GM19452 (cell line): ENCODE data around the gene SNX32.

Experiments
- ATAC-seq: cut with Tn5 transposase; IDR thresholded peaks from one replicate; pipeline ENCODE4 v1.9.1; 2021; ENCODE audit not compliant: unreplicated experiment

SNX32 gene

DNA sequence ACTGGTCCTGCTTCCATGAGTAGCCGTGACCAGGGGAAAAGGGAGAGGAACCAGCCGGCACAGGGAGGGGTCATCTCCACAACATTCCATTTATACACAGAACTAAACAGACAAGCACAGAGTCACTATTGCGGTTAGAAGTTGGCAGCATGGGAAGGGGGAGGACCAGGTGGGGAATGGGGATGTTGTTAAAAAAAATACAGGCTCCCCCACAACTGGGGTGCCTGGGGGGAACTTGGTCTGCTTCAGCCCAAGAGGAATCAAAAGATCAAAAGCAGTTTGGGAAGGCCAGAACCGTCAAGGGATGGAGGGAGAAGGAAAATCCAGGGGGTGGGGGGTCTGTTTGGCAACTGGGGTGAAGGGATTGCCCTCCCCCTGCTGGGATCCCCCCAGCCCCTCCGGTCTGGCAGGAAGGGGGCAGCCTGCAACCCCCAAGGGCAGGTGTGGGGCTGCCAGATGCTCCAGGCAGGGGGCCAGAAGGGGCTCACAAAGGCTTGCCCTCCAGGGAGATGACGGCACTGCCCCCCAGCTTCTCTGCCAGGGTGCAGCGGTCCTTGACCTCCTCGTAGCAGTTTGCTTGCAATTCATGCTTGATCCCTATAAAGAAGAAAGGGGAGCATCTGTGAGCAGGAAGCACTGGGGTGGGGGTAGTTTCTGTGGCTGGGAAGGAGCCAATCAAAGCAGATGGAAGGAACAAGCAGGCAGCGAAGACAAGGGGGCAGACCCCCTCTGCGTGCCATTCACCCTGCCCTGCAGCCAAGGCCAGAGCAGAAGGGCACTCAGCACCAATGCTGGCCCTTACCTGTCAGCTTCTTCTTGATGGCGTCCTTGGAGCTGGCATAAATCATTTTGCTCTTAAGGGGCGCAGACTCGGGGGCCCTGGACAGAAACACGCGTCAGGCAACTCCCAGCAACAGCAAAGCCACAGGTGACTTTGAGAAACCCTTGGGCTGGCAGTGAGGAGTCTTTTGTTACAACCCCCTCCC, 21.4 kb downstream of the SNX32 start:
- no peak for ATAC-seq

DNA sequence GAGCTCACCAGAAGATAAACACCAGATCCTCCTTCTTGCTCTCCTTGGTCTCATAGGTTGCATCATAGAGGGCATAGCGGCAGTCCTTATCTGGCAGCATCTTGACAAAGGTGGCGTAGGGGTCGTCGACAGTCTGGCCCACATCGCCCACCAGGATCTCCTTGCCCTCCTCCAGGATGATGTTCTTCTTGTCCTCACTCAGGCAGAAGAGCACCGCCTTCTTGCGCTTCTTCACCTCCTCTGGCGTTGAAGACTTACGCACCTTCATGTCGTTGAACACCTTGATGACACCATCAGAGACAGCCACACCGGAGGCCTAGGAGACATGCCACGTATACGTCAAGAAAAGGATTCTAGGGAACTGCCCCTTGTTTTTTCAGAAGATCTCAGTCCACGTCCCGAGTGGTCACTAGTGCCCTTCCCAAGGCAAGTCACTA, 22.2 kb downstream of the SNX32 start:
- no peak for ATAC-seq

DNA sequence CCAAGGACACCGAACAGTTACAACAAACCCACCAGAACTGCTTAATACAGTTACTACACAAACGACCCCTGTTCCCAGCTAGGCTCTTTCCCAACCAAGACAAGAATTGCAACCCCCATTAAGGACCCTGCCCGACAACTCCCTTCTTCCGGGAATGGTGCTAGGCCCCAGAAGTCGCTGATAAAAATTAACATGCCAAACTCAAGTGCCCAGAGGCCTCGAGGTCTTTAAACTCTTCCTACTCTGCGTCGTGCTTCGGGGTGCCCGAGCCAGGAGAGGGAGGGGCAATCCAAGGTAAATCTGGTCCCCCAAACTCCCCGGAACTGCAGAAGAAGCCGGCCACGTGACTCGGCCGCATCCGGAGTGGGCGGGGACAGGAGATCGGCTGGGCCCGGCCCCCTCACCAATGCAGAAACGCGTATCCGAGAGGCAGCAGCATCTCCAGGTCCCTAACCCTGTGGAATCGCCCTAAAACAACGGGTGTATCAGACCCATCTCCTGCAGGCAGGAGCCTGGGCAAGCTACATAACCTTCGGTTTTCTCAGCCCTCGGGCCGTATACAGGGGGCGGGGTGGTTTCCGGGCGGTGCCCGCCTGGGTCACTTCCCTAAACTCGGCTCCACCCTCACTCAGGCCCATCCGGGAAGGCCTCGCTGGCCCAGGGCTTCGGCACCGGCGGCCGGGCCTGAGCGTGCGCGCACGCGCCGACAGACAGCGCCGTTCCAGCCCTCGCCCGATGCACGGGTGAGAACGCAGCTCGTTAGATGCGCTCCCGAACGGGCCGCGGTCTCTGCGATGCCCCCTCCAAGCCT, 23.1 kb downstream of the SNX32 start:
- ATAC-seq = peak; percentile 27

DNA sequence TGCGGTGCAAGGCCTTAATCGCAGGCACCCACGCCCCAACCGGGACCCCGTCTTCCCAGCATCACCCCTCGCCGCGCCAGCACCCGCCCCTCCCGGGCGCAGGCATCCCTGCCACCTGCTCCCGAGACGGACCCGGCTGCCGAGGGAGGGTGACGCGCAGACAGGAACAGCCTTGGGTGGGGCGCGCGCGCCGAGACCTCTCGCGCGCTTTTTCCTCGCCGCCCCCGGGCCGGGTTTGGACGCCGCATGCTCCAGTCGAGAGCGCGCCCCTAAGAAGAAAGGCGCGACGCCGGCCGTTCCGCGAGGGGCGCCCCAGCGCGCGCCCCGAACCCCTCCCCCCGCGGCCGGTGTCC, 23.7 kb downstream of the SNX32 start:
- ATAC-seq = peak; percentile 0

DNA sequence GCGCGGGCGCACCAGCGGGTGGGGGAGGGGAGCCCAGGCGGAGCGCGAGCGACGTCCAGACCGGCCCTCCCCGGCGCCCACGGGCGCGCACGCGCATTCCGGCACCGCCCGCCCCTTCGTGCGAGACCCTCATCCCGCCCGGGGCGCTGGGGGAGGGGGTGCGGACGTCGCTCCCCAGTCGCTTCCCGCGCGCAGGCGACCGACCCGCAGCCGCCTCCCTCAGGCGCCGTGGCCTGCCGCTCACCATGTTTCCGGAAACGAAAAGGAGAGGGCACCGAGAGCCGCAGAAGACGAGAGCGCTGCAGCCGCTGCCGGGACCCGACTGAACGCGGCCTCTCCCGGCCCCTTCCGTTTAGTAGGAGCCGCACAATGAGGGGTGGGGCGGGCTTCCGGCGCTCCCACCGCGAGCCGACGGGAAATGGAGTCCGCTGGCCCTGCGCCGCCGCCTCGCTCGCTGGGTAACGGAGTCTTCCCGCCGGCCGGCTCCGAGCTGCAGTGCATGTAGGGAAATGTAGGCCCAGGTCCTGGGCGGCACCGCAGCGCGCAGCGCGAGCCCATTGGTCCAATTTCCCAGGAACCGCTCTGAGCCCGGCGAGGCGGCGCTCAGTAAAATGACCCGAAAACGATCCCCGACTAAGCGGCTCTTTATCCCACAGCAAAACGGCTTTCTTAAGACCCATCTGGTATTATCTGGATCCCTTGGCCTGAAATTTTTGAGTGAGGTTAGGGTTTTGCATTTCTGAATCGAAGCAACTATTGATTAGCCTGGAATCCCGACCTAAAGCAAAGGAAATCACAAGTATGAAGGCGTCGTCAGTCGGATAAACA, 24.3 kb downstream of the SNX32 start, which contains the start of gene CFL1:
Gene CFL1, minus strand, starts transcription at position 328 of the 828 bp plus-strand sequence. Its CDS starts 81 bp downstream, at position 247.
- ATAC-seq = peak; percentile 47

DNA sequence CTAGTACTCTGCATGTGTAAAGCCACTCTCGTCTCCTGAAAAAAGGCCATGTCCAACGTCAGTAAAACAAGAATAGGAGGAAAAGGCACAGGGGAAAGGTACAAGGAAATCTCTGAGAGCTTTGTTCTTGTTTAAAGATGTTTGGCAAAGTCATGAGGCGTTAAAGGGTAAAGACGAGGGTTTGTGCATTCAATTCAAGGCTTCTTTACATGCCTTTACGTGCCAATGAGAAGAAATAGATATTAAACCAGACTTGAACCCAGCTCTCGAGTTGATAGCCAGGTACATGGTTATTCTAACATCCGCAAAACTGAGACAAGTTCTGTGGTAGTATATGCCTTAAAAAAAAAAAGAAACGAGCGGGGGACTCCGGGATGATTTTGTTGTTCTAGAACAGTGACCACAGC, 24.9 kb downstream of the SNX32 start:
- no peak for ATAC-seq

DNA sequence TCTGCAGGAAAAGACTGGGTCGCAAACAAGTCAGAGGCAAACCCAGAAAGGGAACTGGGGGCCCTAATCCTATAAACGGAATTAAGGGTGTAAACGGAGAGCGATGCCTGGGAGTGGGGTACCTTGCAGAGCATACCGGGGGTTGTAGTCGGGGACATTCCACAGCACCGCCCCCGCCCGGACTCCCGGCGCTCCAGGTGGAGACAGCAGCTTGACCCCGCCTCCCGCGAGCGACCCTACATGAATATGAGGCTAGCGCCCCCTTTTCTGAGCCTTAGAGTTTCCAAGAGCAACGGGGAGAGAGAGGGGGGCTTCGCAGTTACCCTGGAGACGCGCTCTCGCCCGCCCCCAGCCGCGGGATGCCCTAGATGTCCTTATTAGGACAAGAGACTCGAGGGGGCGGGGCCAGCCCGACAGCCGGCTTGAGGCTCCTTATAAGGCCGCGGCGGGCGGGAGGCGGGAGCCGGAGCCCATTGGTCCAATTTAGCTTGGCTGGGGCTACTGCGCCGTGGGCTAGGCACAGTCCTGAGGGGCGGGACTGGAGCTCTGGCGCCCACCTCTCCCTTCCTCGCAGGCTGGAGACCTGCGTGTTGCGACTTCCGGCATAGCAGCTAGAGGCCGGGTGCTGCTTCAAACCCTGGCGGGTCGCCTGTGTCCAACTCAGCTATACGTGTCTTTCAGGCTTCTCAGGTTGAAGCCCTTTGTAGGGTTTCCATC, 25.5 kb downstream of the SNX32 start:
- ATAC-seq = peak; percentile 50

DNA sequence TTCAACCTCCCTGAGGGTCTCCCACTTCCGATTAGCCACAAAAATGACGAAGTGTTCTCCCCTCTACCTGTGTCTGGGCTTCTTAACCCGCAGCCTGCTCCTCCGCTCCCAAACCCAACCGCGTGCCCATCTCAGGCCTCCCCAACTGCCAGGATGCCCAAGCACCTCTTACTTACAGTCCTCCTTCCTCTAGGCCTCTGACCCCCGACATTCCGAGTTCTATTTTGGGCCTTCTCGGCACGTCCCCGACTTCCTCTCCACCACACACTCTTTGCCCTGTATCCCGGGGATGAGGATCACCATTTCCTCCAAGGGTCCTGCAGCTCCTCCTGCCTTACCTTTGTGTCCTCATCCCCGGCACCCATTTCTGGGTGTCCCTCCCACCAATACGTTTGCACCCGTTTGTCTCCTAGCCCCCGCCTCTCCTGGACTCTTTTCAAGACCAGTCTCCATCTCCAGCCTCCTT, 26.1 kb downstream of the SNX32 start:
- ATAC-seq = no peak

DNA sequence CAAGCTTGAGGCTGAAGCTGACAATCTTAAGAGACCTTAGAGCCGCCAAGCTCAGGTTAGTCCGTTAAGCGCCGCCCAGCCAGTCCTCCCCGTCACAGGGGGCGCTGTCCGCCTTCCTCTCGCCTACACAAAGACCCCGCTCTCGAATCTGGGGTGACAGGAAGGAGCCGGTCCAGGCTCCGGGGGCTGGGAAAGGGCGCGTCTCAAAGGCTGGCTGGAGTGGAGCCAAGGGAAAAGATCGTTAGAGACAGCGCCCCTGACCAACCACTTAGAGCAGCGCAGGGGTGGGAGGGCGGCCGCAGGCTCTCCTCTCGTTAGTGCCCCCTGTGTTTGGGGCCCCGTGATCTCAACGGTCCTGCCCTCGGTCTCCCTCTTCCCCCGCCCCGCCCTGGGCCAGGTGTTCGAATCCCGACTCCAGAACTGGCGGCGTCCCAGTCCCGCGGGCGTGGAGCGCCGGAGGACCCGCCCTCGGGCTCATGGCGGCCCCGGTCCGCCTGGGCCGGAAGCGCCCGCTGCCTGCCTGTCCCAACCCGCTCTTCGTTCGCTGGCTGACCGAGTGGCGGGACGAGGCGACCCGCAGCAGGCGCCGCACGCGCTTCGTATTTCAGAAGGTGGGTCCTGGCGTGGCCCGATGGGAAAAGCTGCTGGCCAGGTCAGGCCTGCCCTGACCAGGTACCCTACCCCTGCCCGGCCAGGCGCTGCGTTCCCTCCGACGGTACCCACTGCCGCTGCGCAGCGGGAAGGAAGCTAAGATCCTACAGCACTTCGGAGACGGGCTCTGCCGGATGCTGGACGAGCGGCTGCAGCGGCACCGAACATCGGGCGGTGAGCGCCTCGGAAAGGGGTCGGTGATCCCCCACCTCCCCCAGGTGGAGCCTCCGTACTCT, 26.8 kb downstream of the SNX32 start, which contains the start of gene MUS81:
Gene MUS81, plus strand, starts transcription at position 156 of the 887 bp plus-strand sequence. Its CDS starts 321 bp downstream, at position 477.
- ATAC-seq = peak; percentile 30

DNA sequence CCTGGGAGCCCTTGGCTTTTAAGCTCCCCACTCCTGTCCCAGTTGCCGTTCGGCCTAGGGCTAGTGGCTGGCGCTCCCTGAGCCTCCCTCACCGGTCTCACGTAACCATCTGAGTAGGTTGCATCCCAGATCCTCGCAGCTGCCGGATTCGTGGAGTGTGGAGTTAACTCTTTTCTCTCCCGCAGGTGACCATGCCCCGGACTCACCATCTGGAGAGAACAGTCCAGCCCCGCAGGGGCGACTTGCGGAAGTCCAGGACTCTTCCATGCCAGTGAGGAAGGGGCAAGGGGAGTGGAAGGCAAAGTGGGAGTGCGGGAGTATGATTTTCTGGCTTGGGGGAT, 27.4 kb downstream of the SNX32 start:
- ATAC-seq = no peak

DNA sequence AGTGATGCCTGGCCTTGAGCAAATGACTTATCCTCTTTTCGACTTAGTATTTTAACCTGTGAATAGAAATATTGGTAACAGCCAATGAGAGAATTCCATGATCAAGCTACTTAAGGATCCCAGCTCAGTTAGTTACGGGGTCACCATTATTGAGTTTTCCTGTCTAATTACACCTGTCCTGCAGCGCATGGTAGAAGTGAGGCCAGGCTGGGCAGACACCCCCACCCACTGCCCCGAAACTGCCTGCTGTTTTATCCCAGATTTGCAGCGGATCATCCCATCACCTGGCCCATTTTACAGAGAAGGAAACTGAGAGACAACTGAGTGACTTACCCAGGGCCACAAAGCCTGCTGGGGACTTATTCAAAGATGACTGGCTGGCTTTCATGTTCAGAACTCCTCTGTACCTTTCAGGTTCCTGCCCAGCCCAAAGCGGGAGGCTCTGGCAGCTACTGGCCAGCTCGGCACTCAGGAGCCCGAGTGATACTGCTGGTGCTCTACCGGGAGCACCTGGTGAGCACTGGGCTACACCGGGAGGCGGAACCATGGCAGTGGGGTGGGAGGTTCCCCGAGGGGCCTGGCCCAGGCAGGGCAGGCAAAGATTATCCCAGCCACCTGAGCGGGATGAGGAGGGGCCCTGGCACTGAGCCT, 27.9 kb downstream of the SNX32 start:
- no peak for ATAC-seq

DNA sequence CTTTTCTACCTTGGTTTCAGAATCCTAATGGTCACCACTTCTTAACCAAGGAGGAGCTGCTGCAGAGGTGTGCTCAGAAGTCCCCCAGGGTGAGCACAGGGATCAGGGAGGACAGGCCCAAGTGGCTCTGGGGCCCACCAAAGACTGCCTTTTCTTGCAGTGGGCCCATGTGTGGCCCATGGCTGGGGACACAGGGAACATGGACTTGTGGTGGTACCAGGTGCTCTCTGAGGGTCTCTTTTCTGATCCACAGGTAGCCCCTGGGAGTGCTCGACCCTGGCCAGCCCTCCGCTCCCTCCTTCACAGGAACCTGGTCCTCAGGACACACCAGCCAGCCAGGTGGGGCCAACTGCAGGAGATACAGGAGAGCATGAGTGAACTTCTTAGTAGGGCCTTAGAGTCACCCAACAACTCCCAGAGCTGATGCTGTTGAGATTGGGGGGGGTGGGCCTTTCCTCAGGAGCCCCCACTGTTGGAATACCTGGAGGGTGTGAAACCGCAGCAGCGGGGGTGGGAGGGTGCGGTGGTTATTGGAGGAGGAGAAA, 28.5 kb downstream of the SNX32 start:
- ATAC-seq = no peak

DNA sequence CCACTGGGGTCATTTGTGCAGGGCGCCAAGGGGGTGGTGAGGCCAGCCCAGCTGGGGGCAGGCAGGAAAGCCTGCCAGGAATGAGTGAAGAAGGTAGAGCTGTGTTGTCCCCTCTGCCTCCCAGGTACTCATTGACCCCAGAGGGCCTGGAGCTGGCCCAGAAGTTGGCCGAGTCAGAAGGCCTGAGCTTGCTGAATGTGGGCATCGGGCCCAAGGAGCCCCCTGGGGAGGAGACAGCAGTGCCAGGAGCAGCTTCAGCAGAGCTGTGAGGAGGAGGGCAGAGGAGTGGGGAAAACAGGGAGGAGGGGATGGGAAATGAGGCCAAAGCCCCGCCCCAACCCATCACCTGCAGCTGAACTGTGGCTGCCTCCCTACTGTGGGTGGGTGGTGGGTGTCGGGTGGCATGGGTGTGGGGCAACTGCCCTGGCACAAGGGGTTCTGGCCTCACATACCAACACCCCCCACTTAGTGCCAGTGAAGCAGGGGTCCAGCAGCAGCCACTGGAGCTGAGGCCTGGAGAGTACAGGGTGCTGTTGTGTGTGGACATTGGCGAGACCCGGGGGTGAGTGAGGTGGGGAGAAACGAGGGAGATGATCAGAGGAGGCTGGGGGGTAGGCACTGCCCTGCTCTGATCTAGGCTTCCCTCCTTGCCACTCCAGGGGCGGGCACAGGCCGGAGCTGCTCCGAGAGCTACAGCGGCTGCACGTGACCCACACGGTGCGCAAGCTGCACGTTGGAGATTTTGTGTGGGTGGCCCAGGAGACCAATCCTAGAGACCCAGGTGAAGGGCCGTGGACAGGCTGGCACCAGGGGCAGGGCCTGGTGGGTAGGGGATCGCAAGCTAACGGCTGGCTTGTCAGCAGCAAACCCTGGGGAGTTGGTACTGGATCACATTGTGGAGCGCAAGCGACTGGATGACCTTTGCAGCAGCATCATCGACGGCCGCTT, 29.5 kb downstream of the SNX32 start:
- ATAC-seq = no peak

DNA sequence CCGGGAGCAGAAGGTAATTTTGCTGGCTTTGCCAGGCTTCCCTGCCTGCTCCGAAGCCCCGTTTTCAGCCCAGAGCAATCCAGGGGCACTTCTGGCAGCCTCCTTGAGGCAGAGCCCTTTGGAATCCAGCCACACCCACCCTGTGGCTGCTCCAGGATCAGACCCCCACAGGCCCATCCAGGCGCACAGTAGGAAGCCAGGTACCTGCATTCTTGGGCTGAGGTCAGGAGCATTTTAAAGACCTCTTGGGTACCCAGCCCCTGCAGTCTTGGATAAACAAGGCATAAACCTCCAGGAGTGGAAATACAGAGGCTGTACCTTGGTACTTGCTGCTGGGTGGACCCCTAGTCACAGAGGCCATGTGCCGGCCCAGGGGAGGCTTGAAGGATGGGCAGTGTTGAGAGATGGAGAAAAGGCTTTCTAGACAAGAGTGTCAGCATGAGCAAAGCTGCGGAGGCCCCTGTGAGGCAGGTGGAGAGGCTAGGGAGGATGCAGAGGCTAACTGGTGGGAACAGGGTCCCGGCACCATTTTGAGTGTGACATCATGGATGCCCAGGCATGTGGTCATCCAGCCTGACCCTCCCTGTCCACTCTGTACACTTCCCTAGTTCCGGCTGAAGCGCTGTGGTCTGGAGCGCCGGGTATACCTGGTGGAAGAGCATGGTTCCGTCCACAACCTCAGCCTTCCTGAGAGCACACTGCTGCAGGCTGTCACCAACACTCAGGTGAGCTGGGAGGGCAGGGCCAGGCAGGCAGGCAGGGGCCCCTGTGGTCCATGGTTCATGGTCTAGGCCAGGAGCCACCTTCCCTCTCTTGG, 30.3 kb downstream of the SNX32 start:
- ATAC-seq = no peak

DNA sequence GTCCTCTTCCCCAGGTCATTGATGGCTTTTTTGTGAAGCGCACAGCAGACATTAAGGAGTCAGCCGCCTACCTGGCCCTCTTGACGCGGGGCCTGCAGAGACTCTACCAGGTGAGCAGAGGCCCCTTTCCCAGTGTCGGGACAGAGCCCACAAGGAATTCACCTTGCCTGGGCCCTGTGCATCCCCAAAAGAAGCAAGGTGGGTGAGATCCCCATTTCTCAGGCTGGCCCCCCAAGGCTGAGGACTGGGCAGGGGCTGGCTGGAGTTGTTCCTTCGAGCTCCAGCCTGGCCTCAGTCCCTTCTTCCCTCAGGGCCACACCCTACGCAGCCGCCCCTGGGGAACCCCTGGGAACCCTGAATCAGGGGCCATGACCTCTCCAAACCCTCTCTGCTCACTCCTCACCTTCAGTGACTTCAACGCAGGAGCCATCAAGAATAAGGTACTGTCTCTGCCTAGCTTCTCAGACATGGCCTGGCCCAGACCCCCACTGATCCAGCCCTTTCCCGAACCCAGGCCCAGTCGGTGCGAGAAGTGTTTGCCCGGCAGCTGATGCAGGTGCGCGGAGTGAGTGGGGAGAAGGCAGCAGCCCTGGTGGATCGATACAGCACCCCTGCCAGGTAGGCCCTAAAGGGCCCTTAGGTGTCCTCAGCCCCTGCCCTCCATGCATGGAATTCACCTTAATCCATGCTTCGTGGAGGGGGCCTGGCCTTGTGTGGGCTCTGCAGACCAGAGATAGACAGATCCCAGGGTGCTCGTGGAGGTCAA, 31.1 kb downstream of the SNX32 start:
- ATAC-seq = no peak
